Common myeloid progenitor, CD34-positive (primary cell): ENCODE measurements around the gene LYG1.
"Not testable (repeated sequence)": the region's sequence is repeated elsewhere in the genome, so short reads cannot be mapped to it uniquely, and the experiment has no call there.

ENCODE experiments used
- CTCF ChIA-PET: fragments of 350-600 bp; sonication (Branson Sonifier 250); formaldehyde crosslinking; loops from one replicate; lab custom pipeline; 2021; ENCODE audit warnings: antibody characterized with exemption; lab: Charles Lee
- POLR2A ChIA-PET: fragments of 350-600 bp; sonication (Branson Sonifier 250); formaldehyde crosslinking; loops from one replicate; lab custom pipeline; 2021; ENCODE audit warnings: antibody characterized with exemption; lab: Charles Lee
- DNase-seq, 3 donors: peaks; one replicate each; pipeline versions ENCODE4 v3.0.0 to v3.0.0-alpha.2; 2013
- H3K27ac ChIP-seq, 2 experiments: 1 replicate in 1 of 2; 2 replicates in 1 of 2; pipeline ENCODE4 v1.7.0; 2013; ENCODE audit warnings: inconsistent platforms in 2 of 2, low read length in 2 of 2, mild to moderate bottlenecking in 2 of 2, low read depth in 1 of 2, moderate library complexity in 1 of 2; ENCODE audit not compliant: severe bottlenecking in 2 of 2, insufficient read depth in 1 of 2, poor library complexity in 1 of 2
- H3K27me3 ChIP-seq, 5 experiments: replicated peaks in 2 of 5; 1 replicate in 3 of 5; 2 replicates in 2 of 5; pipeline versions ENCODE4 v1.6.1 to v1.7.0; 2013; ENCODE audit warnings: low read length in 4 of 5, mild to moderate bottlenecking in 2 of 5, moderate library complexity in 2 of 5, inconsistent platforms in 1 of 5; ENCODE audit not compliant: insufficient read depth in 5 of 5, control insufficient read depth in 4 of 5
- H3K36me3 ChIP-seq, 4 experiments: 1 replicate in 2 of 4; 2 replicates in 2 of 4; pipeline versions ENCODE4 v1.6.1 to v1.7.0; 2013; ENCODE audit warnings: low read length in 3 of 4, control low read depth in 1 of 4, mild to moderate bottlenecking in 1 of 4; ENCODE audit not compliant: control insufficient read depth in 4 of 4, insufficient read depth in 4 of 4
- H3K4me1 ChIP-seq, 4 experiments: 1 replicate in 3 of 4; 2 replicates in 1 of 4; pipeline versions ENCODE4 v1.6.1 to v1.7.1; 2013; ENCODE audit warnings: low read length in 3 of 4, mild to moderate bottlenecking in 3 of 4, control low read depth in 1 of 4, inconsistent platforms in 1 of 4, moderate library complexity in 1 of 4; ENCODE audit not compliant: control insufficient read depth in 4 of 4, insufficient read depth in 4 of 4; ENCODE audit errors: control extremely low read depth in 1 of 4
- H3K4me3 ChIP-seq, 7 experiments: 1 replicate in 4 of 7; 2 replicates in 3 of 7; pipeline versions ENCODE4 v1.5.1 to v1.7.0; 2013; ENCODE audit warnings: mild to moderate bottlenecking in 7 of 7, low read length in 6 of 7, moderate library complexity in 6 of 7, inconsistent platforms in 2 of 7, low read depth in 2 of 7, control low read depth in 1 of 7; ENCODE audit not compliant: insufficient read depth in 4 of 7, control insufficient read depth in 1 of 7; ENCODE audit errors: extremely low read depth in 1 of 7
- H3K9me3 ChIP-seq, 5 experiments: 1 replicate in 4 of 5; 2 replicates in 1 of 5; pipeline versions ENCODE4 v1.6.1 to v1.7.1; 2013; ENCODE audit warnings: low read length in 4 of 5, mild to moderate bottlenecking in 2 of 5, inconsistent platforms in 1 of 5, low read depth in 1 of 5, moderate library complexity in 1 of 5; ENCODE audit not compliant: control insufficient read depth in 4 of 5, insufficient read depth in 2 of 5; ENCODE audit errors: control extremely low read depth in 1 of 5
- WGBS: methylation state at CpG from one replicate; pipeline ENCODE4 v1.1.5; 2013; ENCODE audit not compliant: insufficient coverage; 5-methylcytosine and 5-hydroxymethylcytosine counted together

LYG1 gene

DNA sequence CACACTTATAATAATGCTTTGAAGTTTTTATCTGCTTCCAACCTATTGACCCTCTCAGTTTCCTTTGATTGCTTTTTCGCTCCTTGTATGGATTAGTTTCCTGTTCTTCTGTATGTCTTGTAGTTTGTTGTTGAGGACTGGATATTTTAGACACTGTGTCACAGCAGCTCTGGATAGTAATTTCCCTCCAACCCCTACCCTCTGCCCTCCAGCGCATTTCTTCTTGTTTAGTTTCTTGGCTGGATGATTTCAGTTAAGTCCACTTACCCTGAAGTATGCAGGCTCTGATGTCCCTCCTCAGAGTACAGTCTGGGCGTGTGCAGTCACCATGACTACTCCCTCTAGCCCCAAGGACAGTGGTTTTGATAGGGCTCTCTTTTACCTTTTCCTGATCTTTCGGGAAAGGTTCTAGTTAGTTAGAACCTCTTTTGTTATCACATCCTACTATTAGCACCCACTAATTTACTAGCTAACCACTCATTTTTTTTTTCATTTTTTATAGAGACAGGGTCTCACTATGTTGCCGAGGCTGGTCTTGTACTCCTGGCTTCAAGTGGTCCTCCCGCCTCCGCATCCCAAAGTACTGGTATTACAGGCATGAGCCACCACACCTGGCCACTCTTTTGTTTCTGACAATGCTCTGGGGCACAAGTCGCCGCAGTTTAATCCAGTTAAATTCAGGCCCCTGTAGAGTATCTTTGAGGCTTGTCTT is 16.3 kb upstream of the LYG1 start:
- peaks cover 12 to 43% (median 32%) of the 10 kb centered on the region in 4 experiments for H3K36me3 ChIP-seq
- no peaks in the 10 kb centered on the region for H3K27me3 ChIP-seq
- WGBS: 96% methylated on average over 8 of the region's 9 CpGs
- H3K4me3 ChIP-seq: no peak overlapping the region
- CTCF ChIA-PET: no interaction called here
- POLR2A ChIA-PET: no interaction called here
- H3K27ac ChIP-seq: no peak overlapping the region
- DNase-seq: no peak
- no peaks in the 10 kb centered on the region for H3K4me1 ChIP-seq
- peaks cover 0 to 3% (median 0%) of the 10 kb centered on the region in 5 experiments for H3K9me3 ChIP-seq

DNA sequence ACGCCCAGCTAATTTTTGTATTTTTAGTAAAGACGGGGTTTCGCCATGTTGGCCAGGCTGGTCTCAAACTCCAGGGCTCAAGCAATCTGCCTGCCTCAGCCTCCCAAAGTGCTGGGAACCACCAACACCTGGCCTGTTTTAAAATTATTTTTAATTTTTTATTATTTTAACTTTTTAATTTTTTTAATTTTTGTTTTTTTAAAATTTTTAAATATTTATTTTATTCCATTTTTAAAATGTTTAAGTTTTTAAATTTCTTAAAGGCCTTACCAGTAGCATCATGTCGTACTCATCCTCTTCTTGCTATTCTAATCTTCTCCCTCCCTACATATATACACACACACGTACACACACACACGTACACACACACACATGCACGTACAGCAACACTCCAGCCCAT is 1.4 kb downstream of the LYG1 start:
- H3K27ac ChIP-seq: no peak overlapping the region
- H3K27me3 ChIP-seq: no peaks in the 10 kb centered on the region
- ChIA-PET POLR2A (no interaction called here), CTCF (no interaction called here)
- no peak for DNase-seq
- WGBS: 100% methylated on average over 3 of the region's 7 CpGs
- peaks cover 0 to 6% (median 0%) of the 10 kb centered on the region in 5 experiments for H3K9me3 ChIP-seq
- H3K36me3 ChIP-seq: peaks cover 0 to 3% (median under 1%) of the 10 kb centered on the region in 4 experiments
- H3K4me3 ChIP-seq: no peak overlapping the region
- no peaks in the 10 kb centered on the region for H3K4me1 ChIP-seq

DNA sequence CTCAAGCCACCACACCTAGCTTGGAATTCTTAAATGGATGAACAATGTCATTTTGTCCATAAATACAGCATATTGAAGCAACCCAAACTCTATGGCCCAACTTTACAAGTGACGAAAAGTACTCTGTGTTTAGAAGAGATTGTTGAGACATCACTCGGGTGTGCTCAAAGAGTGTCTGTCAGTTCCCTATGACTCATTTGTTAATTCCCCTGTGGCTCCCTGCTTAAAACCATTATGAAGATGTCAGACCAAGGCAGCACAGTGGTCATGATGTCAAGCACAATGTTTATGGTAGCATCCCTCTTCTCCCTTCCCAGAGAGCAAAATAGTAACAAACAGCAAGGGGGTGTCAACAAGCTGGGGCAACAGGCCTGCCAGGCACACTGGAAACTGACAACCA is 3.0 kb downstream of the LYG1 start:
- Histone ChIP-seq H3K4me1 (no peaks in the 10 kb centered on the region), H3K27me3 (no peaks in the 10 kb centered on the region), H3K27ac (no peak overlapping the region), H3K36me3 (no peaks in the 10 kb centered on the region), H3K9me3 (peaks cover 0 to 6% (median 0%) of the 10 kb centered on the region in 5 experiments), H3K4me3 (no peak overlapping the region)
- no CpG with 5 or more reads among the region's 2 CpGs for WGBS
- ChIA-PET CTCF (no interaction called here), POLR2A (no interaction called here)
- DNase-seq: no peak

DNA sequence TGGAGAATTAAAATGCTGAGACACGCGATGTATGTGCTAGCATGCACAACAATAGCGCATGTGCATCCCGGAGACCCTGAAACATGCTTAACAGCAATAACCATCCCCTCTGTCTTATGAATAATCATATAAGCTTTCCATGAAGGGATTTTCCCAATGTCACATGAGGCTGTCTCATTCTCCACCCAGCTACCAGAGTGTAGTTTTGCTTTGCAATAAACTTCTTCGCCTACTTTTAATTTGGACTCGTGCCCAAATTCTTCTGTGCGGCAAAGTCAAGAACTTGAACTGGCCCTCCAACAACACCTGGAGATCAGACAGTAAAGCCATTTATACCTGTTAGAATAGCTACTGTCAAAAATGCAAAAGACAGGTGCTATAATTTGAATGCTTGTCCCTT is 15.5 kb downstream of the LYG1 start:
- H3K4me1 ChIP-seq: no peaks in the 10 kb centered on the region
- POLR2A ChIA-PET: no interaction called here
- peaks cover 0 to 3% (median 0%) of the 10 kb centered on the region in 4 experiments for H3K36me3 ChIP-seq
- no peak for DNase-seq
- no peak overlapping the region for H3K27ac ChIP-seq
- H3K27me3 ChIP-seq: no peaks in the 10 kb centered on the region
- peaks cover 0 to 7% (median 0%) of the 10 kb centered on the region in 5 experiments for H3K9me3 ChIP-seq
- 100% methylated on average over 3 of the region's 7 CpGs for WGBS
- H3K4me3 ChIP-seq: no peak overlapping the region
- CTCF ChIA-PET: no interaction called here

DNA sequence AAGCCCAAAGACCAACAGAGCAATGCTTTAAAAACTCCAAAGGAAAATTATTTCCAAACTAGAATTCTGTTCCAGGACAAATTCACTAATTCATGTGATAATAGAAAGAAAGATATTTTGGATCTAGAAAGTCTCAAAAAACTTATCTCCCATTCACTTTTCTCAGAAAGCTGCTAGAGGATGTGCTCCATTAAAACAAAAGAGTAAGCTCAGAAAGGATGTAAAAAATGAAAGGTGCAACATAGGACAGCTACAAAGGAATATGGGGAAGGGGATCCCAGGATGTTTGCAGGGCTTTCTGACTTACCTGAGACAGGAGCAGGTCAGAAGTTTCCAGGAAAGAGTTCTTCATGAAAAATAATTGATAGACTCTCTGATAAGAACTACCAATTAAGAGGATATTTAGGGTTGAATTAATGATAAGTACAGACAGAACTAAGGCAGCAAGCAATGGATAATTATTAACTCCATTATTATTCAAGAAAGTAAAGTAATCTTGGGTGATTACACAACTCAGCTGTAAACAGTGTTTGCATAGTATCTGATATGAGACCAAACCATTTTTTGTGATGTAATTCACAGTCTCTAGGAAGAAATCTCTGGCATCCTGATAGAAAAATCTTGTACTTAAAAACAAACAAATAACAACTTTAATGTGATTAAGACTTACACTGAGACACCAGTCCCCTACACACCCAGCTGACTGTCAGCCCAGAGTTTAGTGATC is 20.9 kb downstream of the LYG1 start:
- POLR2A ChIA-PET: no interaction called here
- H3K36me3 ChIP-seq: peaks cover 0 to 3% (median 0%) of the 10 kb centered on the region in 4 experiments
- no peak overlapping the region for H3K4me3 ChIP-seq
- DNase-seq: no peak
- H3K4me1 ChIP-seq: peaks cover 0 to 5% (median 0%) of the 10 kb centered on the region in 4 experiments
- no peaks in the 10 kb centered on the region for H3K27me3 ChIP-seq
- no peak overlapping the region for H3K27ac ChIP-seq
- CTCF ChIA-PET: no interaction called here
- peaks cover 0 to 17% (median 1%) of the 10 kb centered on the region in 5 experiments for H3K9me3 ChIP-seq

DNA sequence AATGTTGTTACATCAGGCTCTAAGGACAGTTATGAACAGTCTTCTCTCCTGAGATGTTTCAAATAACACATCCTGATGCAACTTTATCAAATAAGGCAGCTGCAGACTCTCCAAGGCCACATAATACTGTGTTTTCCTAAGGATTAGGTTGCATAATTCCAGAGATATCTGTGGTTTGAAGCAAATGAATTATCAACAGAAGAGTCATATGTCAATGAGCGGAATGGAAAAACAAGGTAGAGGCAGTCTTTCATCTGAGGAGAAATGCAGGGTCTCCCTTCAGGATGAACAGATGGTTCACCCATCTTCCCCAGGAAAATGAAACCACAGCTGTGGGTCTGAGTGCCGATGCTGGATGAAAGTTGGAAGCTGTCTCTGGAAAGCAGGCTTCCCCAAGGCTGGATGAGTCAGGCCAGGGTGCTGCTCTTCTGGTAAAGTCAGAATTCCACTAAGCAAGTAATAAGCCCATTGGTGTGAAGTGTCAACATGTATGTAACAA is 22.2 kb downstream of the LYG1 start:
- ChIA-PET CTCF (no interaction called here), POLR2A (no interaction called here)
- no peak for DNase-seq
- Histone ChIP-seq H3K4me3 (no peak overlapping the region), H3K36me3 (no peaks in the 10 kb centered on the region), H3K27ac (no peak overlapping the region), H3K4me1 (peaks cover 0 to 5% (median 0%) of the 10 kb centered on the region in 4 experiments), H3K27me3 (no peaks in the 10 kb centered on the region), H3K9me3 (peaks cover 0 to 17% (median 1%) of the 10 kb centered on the region in 5 experiments)
- 100% methylated on average over 2 of the region's 2 CpGs for WGBS

DNA sequence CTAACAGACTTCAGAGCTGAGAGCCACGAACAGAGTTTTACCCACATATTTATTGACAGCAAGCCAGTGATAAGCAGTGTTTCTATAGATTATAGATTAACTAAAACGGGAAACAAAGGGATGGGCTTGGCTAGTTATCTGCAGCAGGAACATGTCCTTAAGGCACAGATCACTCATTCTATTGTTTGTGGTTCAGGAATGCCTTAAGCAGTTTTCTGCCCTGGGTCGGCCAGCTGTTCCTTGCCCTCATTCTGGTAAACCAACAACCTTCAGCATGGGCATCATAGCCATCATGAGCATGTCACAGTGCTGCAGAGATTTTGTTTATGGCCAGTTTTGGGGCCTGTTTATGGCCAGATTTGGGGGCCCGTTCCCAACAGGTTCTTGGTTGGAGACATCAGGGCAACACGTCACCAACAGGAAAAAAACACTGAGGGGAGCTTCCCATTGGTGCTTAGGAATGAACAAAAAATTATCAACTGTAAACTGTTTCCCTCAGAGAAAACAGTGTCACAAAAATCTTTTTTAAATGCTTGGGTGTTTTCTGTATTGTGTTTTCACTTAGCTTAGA is 22.7 kb downstream of the LYG1 start:
- H3K9me3 ChIP-seq: peaks cover 0 to 17% (median 1%) of the 10 kb centered on the region in 5 experiments
- WGBS: 100% methylated on average over 4 of the region's 5 CpGs
- H3K27me3 ChIP-seq, POLR2A ChIA-PET, H3K27ac ChIP-seq, CTCF ChIA-PET, H3K36me3 ChIP-seq, H3K4me1 ChIP-seq, H3K4me3 ChIP-seq, DNase-seq: not testable (repeated sequence)
